Mucosa of stomach (tissue), 1 donor: ENCODE measurements around the gene GABRB2.
"Not testable (repeated sequence)": the region's sequence is repeated elsewhere in the genome, so short reads cannot be mapped to it uniquely, and the experiment has no call there.

Experiments
- H3K27me3 ChIP-seq: one replicate; pipeline ENCODE4 v1.7.0; 2013; ENCODE audit warnings: mild to moderate bottlenecking, low read length; ENCODE audit not compliant: control insufficient read depth, insufficient read depth
- H3K36me3 ChIP-seq: one replicate; pipeline ENCODE4 v1.7.0; 2013; ENCODE audit warnings: low read length; ENCODE audit not compliant: control insufficient read depth, insufficient read depth
- H3K4me1 ChIP-seq: one replicate; pipeline ENCODE4 v1.7.0; 2013; ENCODE audit warnings: mild to moderate bottlenecking, low read length; ENCODE audit not compliant: control insufficient read depth, insufficient read depth
- H3K4me3 ChIP-seq: one replicate; pipeline ENCODE4 v1.7.0; 2013; ENCODE audit warnings: low read length
- H3K9ac ChIP-seq: one replicate; pipeline ENCODE4 v1.7.0; 2013; ENCODE audit warnings: mild to moderate bottlenecking, low read length, moderate library complexity
- H3K9me3 ChIP-seq: one replicate; pipeline ENCODE4 v1.7.0; 2013; ENCODE audit warnings: mild to moderate bottlenecking, low read length, moderate library complexity; ENCODE audit not compliant: control insufficient read depth
- donor health status: Pancreatic carcinoma.

GABRB2 gene

GRCh38 chr5:161261668-161262323 is 284.7 kb downstream of the GABRB2 start:
- Histone ChIP-seq H3K9me3 (no peaks in the 10 kb centered on the region), H3K4me3 (no peak overlapping the region), H3K4me1 (peaks cover 8% of the 10 kb centered on the region), H3K9ac (no peak overlapping the region), H3K27me3 (no peaks in the 10 kb centered on the region), H3K36me3 (no peaks in the 10 kb centered on the region)

- no peak overlapping the region for H3K4me3 ChIP-seq
- H3K9ac ChIP-seq: no peak overlapping the region
- peaks cover 6% of the 10 kb centered on the region for H3K4me1 ChIP-seq
- H3K27me3 ChIP-seq: no peaks in the 10 kb centered on the region
- no peaks in the 10 kb centered on the region for H3K36me3 ChIP-seq
- no peaks in the 10 kb centered on the region for H3K9me3 ChIP-seq
Observed at GRCh38 chr5:161258438-161258837, 288.1 kb downstream of the GABRB2 start.

- Histone ChIP-seq H3K9me3 (no peaks in the 10 kb centered on the region), H3K36me3 (no peaks in the 10 kb centered on the region), H3K4me3 (no peak overlapping the region), H3K9ac (no peak overlapping the region), H3K27me3 (no peaks in the 10 kb centered on the region), H3K4me1 (no peaks in the 10 kb centered on the region)
Observed at GRCh38 chr5:161256957-161257356, 289.6 kb downstream of the GABRB2 start.

GRCh38 chr5:161252955-161253354 is 293.6 kb downstream of the GABRB2 start:
- not testable (repeated sequence) for H3K36me3 ChIP-seq, H3K4me1 ChIP-seq, H3K27me3 ChIP-seq, H3K4me3 ChIP-seq, H3K9ac ChIP-seq, H3K9me3 ChIP-seq

GRCh38 chr5:161246749-161247148 is 299.8 kb downstream of the GABRB2 start:
- no peaks in the 10 kb centered on the region for H3K27me3 ChIP-seq
- no peaks in the 10 kb centered on the region for H3K36me3 ChIP-seq
- no peaks in the 10 kb centered on the region for H3K4me1 ChIP-seq
- H3K9ac ChIP-seq: no peak overlapping the region
- no peaks in the 10 kb centered on the region for H3K9me3 ChIP-seq
- no peak overlapping the region for H3K4me3 ChIP-seq

GRCh38 chr5:161245846-161246245 is 300.7 kb downstream of the GABRB2 start:
- H3K36me3 ChIP-seq, H3K4me1 ChIP-seq, H3K9me3 ChIP-seq, H3K4me3 ChIP-seq, H3K9ac ChIP-seq, H3K27me3 ChIP-seq: not testable (repeated sequence)
